ENCODE results near the gene SPRR2D. TPM values are rescaled to one million over a fixed set of nuclear protein-coding genes. Genes with fewer than 3 reads are reported as not detected.

The SPRR2D gene
- total and polyA plus RNA-seq, 3 donors from 2014 or later = 0.56 to 0.74 TPM; not detected in 1

DNA sequence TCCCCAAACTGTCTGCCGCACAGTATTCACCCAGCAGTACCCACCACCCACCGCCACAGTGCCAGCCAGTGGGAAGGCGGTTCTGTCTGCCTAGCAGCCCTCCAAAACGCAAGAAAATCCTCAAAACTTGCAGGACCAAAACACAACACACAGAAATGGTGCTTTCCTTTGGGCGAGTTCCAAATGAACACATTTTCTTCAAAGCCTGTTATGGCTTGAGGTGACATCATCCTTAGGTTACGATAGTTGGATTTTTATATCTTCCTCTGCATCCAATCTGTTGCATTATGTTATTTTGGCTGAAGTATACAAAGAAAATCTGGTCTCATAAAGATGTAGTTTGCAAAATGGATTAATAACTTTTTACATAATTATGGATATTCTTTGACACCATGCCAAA lies 47.7 kb downstream of the SPRR2D start:
- intact Hi-C loops (cut with DNase I; ENCODE audit: low total_unique reads) = no loop called here
- Histone ChIP-seq H3K9me3 (no peaks in the 10 kb centered on the region), H3K4me1 (no peaks in the 10 kb centered on the region), H3K27me3 (no peaks in the 10 kb centered on the region), H3K4me3 (no peak overlapping the region), H3K27ac (no peak overlapping the region), H3K36me3 (ENCODE audit: low read depth, missing control alignments) (no peaks in the 10 kb centered on the region)
- 70 to 81% methylated on average over 6 of the region's 6 CpGs for WGBS, 2 donors
- DNase-seq = no peak
- TF ChIP-seq CTCF (IDR thresholded peaks at IDR 0.05) (no peak), POLR2A (IDR thresholded peaks at IDR 0.05) (no peak)

Small RNAs within 50 kb of the gene (small RNA-seq; reads per million reads assigned to genes)
- gene AL356867.1 (0 to 0.28 reads per million in 2 donors), gene RF00322 (0 reads per million in 2 donors)

Other genes starting within 250 kb of the SPRR2D start
- gene LCE1D, start 244.4 kb downstream of the SPRR2D start, total RNA-seq = not detected
- gene LCE1D, start 244.4 kb downstream of the SPRR2D start, polyA plus RNA-seq (ENCODE audit: insufficient read depth, low read depth, low replicate concordance) = not detected
- not detected for gene LCE1C, start 234.5 kb downstream of the SPRR2D start, total RNA-seq
- gene LCE1C, start 234.5 kb downstream of the SPRR2D start, polyA plus RNA-seq (ENCODE audit: insufficient read depth, low read depth, low replicate concordance) = not detected
- gene LCE1B, start 229.1 kb downstream of the SPRR2D start, total RNA-seq = not detected
- gene LCE1B, start 229.1 kb downstream of the SPRR2D start, polyA plus RNA-seq (ENCODE audit: insufficient read depth, low read depth, low replicate concordance) = not detected
- gene LCE1A, start 213.6 kb downstream of the SPRR2D start, total RNA-seq = not detected
- gene LCE1A, start 213.6 kb downstream of the SPRR2D start, polyA plus RNA-seq (ENCODE audit: insufficient read depth, low read depth, low replicate concordance) = not detected
- gene LCE6A, start 198.3 kb downstream of the SPRR2D start, total RNA-seq = not detected
- gene LCE6A, start 198.3 kb downstream of the SPRR2D start, polyA plus RNA-seq (ENCODE audit: insufficient read depth, low read depth, low replicate concordance) = not detected
- gene LCE7A, start 181.1 kb downstream of the SPRR2D start, total RNA-seq = not detected
- not detected for gene LCE7A, start 181.1 kb downstream of the SPRR2D start, polyA plus RNA-seq (ENCODE audit: insufficient read depth, low read depth, low replicate concordance)
- gene SMCP, start 162.8 kb downstream of the SPRR2D start, total RNA-seq = 100 to 1,000 TPM; 249 to 786 TPM
- gene SMCP, start 162.8 kb downstream of the SPRR2D start, polyA plus RNA-seq (ENCODE audit: insufficient read depth, low read depth, low replicate concordance) = 724 TPM
- not detected for gene IVL, start 132.6 kb downstream of the SPRR2D start, total RNA-seq
- not detected for gene IVL, start 132.6 kb downstream of the SPRR2D start, polyA plus RNA-seq (ENCODE audit: insufficient read depth, low read depth, low replicate concordance)
- gene SPRR5, start 93.9 kb downstream of the SPRR2D start, total RNA-seq = not detected
- not detected for gene SPRR5, start 93.9 kb downstream of the SPRR2D start, polyA plus RNA-seq (ENCODE audit: insufficient read depth, low read depth, low replicate concordance)
- gene SPRR4, start 70.5 kb downstream of the SPRR2D start, total RNA-seq = 1 to 10 TPM in 1 of 2 donors, under 1 TPM in 1; 0.81 to 8.4 TPM
- gene SPRR4, start 70.5 kb downstream of the SPRR2D start, polyA plus RNA-seq (ENCODE audit: insufficient read depth, low read depth, low replicate concordance) = 9.5 TPM
- gene SPRR1A, start 57.0 kb downstream of the SPRR2D start, total RNA-seq = not detected
- not detected for gene SPRR1A, start 57.0 kb downstream of the SPRR2D start, polyA plus RNA-seq (ENCODE audit: insufficient read depth, low read depth, low replicate concordance)
- not detected for gene SPRR3, start 39.4 kb downstream of the SPRR2D start, total RNA-seq
- not detected for gene SPRR3, start 39.4 kb downstream of the SPRR2D start, polyA plus RNA-seq (ENCODE audit: insufficient read depth, low read depth, low replicate concordance)
- gene SPRR1B, start 9.9 kb downstream of the SPRR2D start, total RNA-seq = not detected
- gene SPRR1B, start 9.9 kb downstream of the SPRR2D start, polyA plus RNA-seq (ENCODE audit: insufficient read depth, low read depth, low replicate concordance) = not detected
- not detected for gene SPRR2A, start 16.4 kb upstream of the SPRR2D start, total RNA-seq
- gene SPRR2A, start 16.4 kb upstream of the SPRR2D start, polyA plus RNA-seq (ENCODE audit: insufficient read depth, low read depth, low replicate concordance) = not detected
- under 1 TPM in 1 of 2 donors, not detected in 1; 0.62 TPM for gene SPRR2B, start 30.5 kb upstream of the SPRR2D start, total RNA-seq
- gene SPRR2B, start 30.5 kb upstream of the SPRR2D start, polyA plus RNA-seq (ENCODE audit: insufficient read depth, low read depth, low replicate concordance) = 12.4 TPM
- gene SPRR2E, start 53.4 kb upstream of the SPRR2D start, total RNA-seq = not detected
- gene SPRR2E, start 53.4 kb upstream of the SPRR2D start, polyA plus RNA-seq (ENCODE audit: insufficient read depth, low read depth, low replicate concordance) = 1.4 TPM
- gene SPRR2F, start 72.4 kb upstream of the SPRR2D start, total RNA-seq = 1 to 10 TPM in 1 of 2 donors, not detected in 1; 4.9 TPM
- 21.6 TPM for gene SPRR2F, start 72.4 kb upstream of the SPRR2D start, polyA plus RNA-seq (ENCODE audit: insufficient read depth, low read depth, low replicate concordance)
- gene SPRR2G, start 109.8 kb upstream of the SPRR2D start, total RNA-seq = not detected
- gene SPRR2G, start 109.8 kb upstream of the SPRR2D start, polyA plus RNA-seq (ENCODE audit: insufficient read depth, low read depth, low replicate concordance) = 1.9 TPM
- gene LELP1, start 162.3 kb upstream of the SPRR2D start, total RNA-seq = 100 to 1,000 TPM; 124 to 467 TPM
- gene LELP1, start 162.3 kb upstream of the SPRR2D start, polyA plus RNA-seq (ENCODE audit: insufficient read depth, low read depth, low replicate concordance) = 847 TPM
- gene PRR9, start 176.5 kb upstream of the SPRR2D start, total RNA-seq = 1 to 10 TPM in 1 of 2 donors, under 1 TPM in 1; 0.31 to 2.8 TPM
- 3.5 TPM for gene PRR9, start 176.5 kb upstream of the SPRR2D start, polyA plus RNA-seq (ENCODE audit: insufficient read depth, low read depth, low replicate concordance)
- under 1 TPM; 0.25 to 0.31 TPM for gene LORICRIN, start 218.6 kb upstream of the SPRR2D start, total RNA-seq
- not detected for gene LORICRIN, start 218.6 kb upstream of the SPRR2D start, polyA plus RNA-seq (ENCODE audit: insufficient read depth, low read depth, low replicate concordance)

Data from testis (tissue), 3 donors.